GM21390 (cell line): ENCODE results near the gene ISCU.
"Not testable (repeated sequence)": the region's sequence is repeated elsewhere in the genome, so short reads cannot be mapped to it uniquely, and the experiment has no call there.

Experiments
- ATAC-seq: cut with Tn5 transposase; IDR thresholded peaks from one replicate; pipeline ENCODE4 v1.9.1; 2021; ENCODE audit not compliant: unreplicated experiment

ISCU gene

GRCh38 chr12:108586306-108586705 lies 23.9 kb downstream of the ISCU start:
- ATAC-seq: no peak

GRCh38 chr12:108587826-108588225 lies 25.4 kb downstream of the ISCU start:
- ATAC-seq: no peak

GRCh38 chr12:108589028-108589839 lies 26.8 kb downstream of the ISCU start:
- ATAC-seq: no peak

- ATAC-seq: no peak
Observed at GRCh38 chr12:108589840-108590229, 27.4 kb downstream of the ISCU start.

- not testable (repeated sequence) for ATAC-seq
Observed at GRCh38 chr12:108590463-108590862, 28.1 kb downstream of the ISCU start.

GRCh38 chr12:108591267-108591980 lies 29.0 kb downstream of the ISCU start:
- no peak for ATAC-seq

- ATAC-seq: no peak
Observed at GRCh38 chr12:108592033-108592909, 29.9 kb downstream of the ISCU start.

GRCh38 chr12:108594323-108594903 lies 32.0 kb downstream of the ISCU start:
- no peak for ATAC-seq

- no peak for ATAC-seq
Observed at GRCh38 chr12:108594960-108595710, 32.7 kb downstream of the ISCU start.

GRCh38 chr12:108595711-108596647 lies 33.6 kb downstream of the ISCU start:
- ATAC-seq: no peak

GRCh38 chr12:108596854-108597558 lies 34.6 kb downstream of the ISCU start:
- no peak for ATAC-seq

- no peak for ATAC-seq
Observed at GRCh38 chr12:108597559-108598471, 35.4 kb downstream of the ISCU start, which contains the start of gene TMEM119. Gene TMEM119, minus strand, starts transcription at chr12:108598084. Its CDS starts 5,701 bp downstream, at chr12:108592383.

- no peak for ATAC-seq
Observed at GRCh38 chr12:108598553-108599250, 36.3 kb downstream of the ISCU start.

GRCh38 chr12:108599541-108599940 lies 37.1 kb downstream of the ISCU start:
- ATAC-seq: no peak

GRCh38 chr12:108599948-108600701 lies 37.7 kb downstream of the ISCU start:
- ATAC-seq: no peak

GRCh38 chr12:108600702-108601007 lies 38.3 kb downstream of the ISCU start:
- no peak for ATAC-seq
